Suprapubic skin (tissue), 4 donors: ENCODE results near the gene SEMA3C.

Experiments
- CTCF ChIP-seq, 2 donors: fragments of 200-600 bp in 1 of 2; fragments of 450-650 bp in 1 of 2; sonication (generic) in 1 of 2; IDR thresholded peaks; one replicate each; pipeline ENCODE4 v1.5.1; 2016 to 2019; ENCODE audit warnings: antibody characterized with exemption in 2 of 2, mild to moderate bottlenecking in 1 of 2, moderate library complexity in 1 of 2
- EP300 ChIP-seq: sonication (generic); formaldehyde crosslinking; IDR thresholded peaks from one replicate; pipeline ENCODE4 v1.6.1; 2017; ENCODE audit warnings: antibody characterized with exemption
- POLR2AphosphoS5 ChIP-seq, 3 donors: sonication (generic); formaldehyde crosslinking; IDR thresholded peaks; one replicate each; pipeline ENCODE4 v1.6.1; 2017; ENCODE audit warnings: antibody characterized with exemption in 3 of 3

- no peak for TF ChIP-seq CTCF (IDR thresholded peaks at IDR 0.05)
- TF ChIP-seq POLR2AphosphoS5 (IDR thresholded peaks at IDR 0.05): no peak
- no peak for TF ChIP-seq EP300
These were observed 16.8 kb downstream of the SEMA3C start for GRCh38 chr7:80902019-80902418.
